Liver (tissue), 9 donors: ENCODE measurements around the gene TOLLIP. TPM values are rescaled to one million over a fixed set of nuclear protein-coding genes. Genes with fewer than 3 reads are reported as not detected.

Source experiments
- DNase-seq: peaks from one replicate; pipeline ENCODE4 v3.0.0-alpha.2; 2017; ENCODE audit warnings: low spot score
- H3K27ac ChIP-seq, 2 donors: one replicate each; pipeline ENCODE4 v1.7.0; 2013; ENCODE audit warnings: inconsistent platforms in 2 of 2, low read length in 2 of 2, control low read depth in 1 of 2, low read depth in 1 of 2, mild to moderate bottlenecking in 1 of 2
- H3K27me3 ChIP-seq, 4 donors: one replicate each; pipeline versions ENCODE4 v1.6.1 to v1.7.0; 2013; ENCODE audit warnings: low read length in 3 of 4, inconsistent platforms in 1 of 4, mild to moderate bottlenecking in 1 of 4, moderate library complexity in 1 of 4; ENCODE audit not compliant: control insufficient read depth in 4 of 4, insufficient read depth in 4 of 4
- H3K36me3 ChIP-seq, 4 donors: one replicate each; pipeline versions ENCODE4 v1.6.1 to v1.7.0; 2013; ENCODE audit warnings: low read length in 3 of 4, mild to moderate bottlenecking in 3 of 4, low read depth in 1 of 4, moderate library complexity in 1 of 4; ENCODE audit not compliant: control insufficient read depth in 4 of 4, insufficient read depth in 3 of 4
- H3K4me1 ChIP-seq, 4 donors: one replicate each; pipeline versions ENCODE4 v1.6.1 to v1.7.0; 2013; ENCODE audit warnings: low read length in 3 of 4, mild to moderate bottlenecking in 3 of 4, moderate library complexity in 1 of 4; ENCODE audit not compliant: control insufficient read depth in 4 of 4, insufficient read depth in 4 of 4
- H3K4me3 ChIP-seq, 3 donors: one replicate each; pipeline versions ENCODE4 v1.6.1 to v1.7.0; 2013; ENCODE audit warnings: low read length in 3 of 3, control low read depth in 1 of 3, low read depth in 1 of 3, mild to moderate bottlenecking in 1 of 3
- H3K9ac ChIP-seq, 2 donors: one replicate each; pipeline ENCODE4 v1.7.0; 2013; ENCODE audit warnings: low read length in 2 of 2, mild to moderate bottlenecking in 2 of 2, moderate library complexity in 2 of 2, control low read depth in 1 of 2, low read depth in 1 of 2
- H3K9me3 ChIP-seq, 4 donors: one replicate each; pipeline versions ENCODE4 v1.6.1 to v1.7.0; 2013; ENCODE audit warnings: low read length in 3 of 4; ENCODE audit not compliant: control insufficient read depth in 4 of 4
- ATF3 ChIP-seq: IDR thresholded peaks from 2 replicates; pipeline ENCODE4 v1.6.1; 2016; ENCODE audit warnings: antibody characterized with exemption
- EGR1 ChIP-seq, 2 donors: IDR thresholded peaks; 2 replicates each; pipeline ENCODE4 v1.6.1; 2016 to 2018; ENCODE audit warnings: antibody characterized with exemption in 2 of 2, low read depth in 2 of 2
- FOXA1 ChIP-seq: IDR thresholded peaks from 2 replicates; pipeline ENCODE4 v1.6.1; 2016; ENCODE audit warnings: antibody characterized with exemption
- FOXA2 ChIP-seq: IDR thresholded peaks from 2 replicates; pipeline ENCODE4 v1.6.1; 2016; ENCODE audit warnings: antibody characterized with exemption
- GABPA ChIP-seq, 2 donors: IDR thresholded peaks in 1 of 2; conservative IDR thresholded peaks in 1 of 2; 2 replicates each; pipeline ENCODE4 v1.6.1; 2016; ENCODE audit warnings: antibody characterized with exemption in 2 of 2, mild to moderate bottlenecking in 1 of 2, moderate library complexity in 1 of 2
- HNF4A ChIP-seq, 2 donors: conservative IDR thresholded peaks; 2 replicates each; pipeline ENCODE4 v1.6.1; 2016; ENCODE audit warnings: antibody characterized with exemption in 2 of 2, mild to moderate bottlenecking in 2 of 2
- HNF4G ChIP-seq: IDR thresholded peaks from 2 replicates; pipeline ENCODE4 v1.6.1; 2016; ENCODE audit warnings: antibody characterized with exemption
- JUND ChIP-seq, 2 donors: IDR thresholded peaks; 2 replicates each; pipeline ENCODE4 v1.6.1; 2016; ENCODE audit warnings: antibody characterized with exemption in 2 of 2
- MAX ChIP-seq: IDR thresholded peaks from 2 replicates; pipeline ENCODE4 v1.6.1; 2016; ENCODE audit warnings: antibody characterized with exemption
- NR2F2 ChIP-seq: IDR thresholded peaks from 2 replicates; pipeline ENCODE4 v1.6.1; 2016; ENCODE audit warnings: antibody characterized with exemption
- RAD21 ChIP-seq, 2 donors: IDR thresholded peaks; 2 replicates each; pipeline ENCODE4 v1.6.1; 2016; ENCODE audit warnings: antibody characterized with exemption in 2 of 2, mild to moderate bottlenecking in 2 of 2
- REST ChIP-seq: IDR thresholded peaks from 2 replicates; pipeline ENCODE4 v1.6.1; 2016; ENCODE audit warnings: antibody characterized with exemption, mild to moderate bottlenecking
- SP1 ChIP-seq: IDR thresholded peaks from 2 replicates; pipeline ENCODE4 v1.6.1; 2018; ENCODE audit warnings: antibody characterized with exemption, mild to moderate bottlenecking
- TAF1 ChIP-seq: conservative IDR thresholded peaks from 2 replicates; pipeline ENCODE4 v1.6.1; 2016; ENCODE audit warnings: antibody characterized with exemption, mild to moderate bottlenecking
- YY1 ChIP-seq: IDR thresholded peaks from 2 replicates; pipeline ENCODE4 v1.6.1; 2016; ENCODE audit warnings: antibody characterized with exemption, mild to moderate bottlenecking
- WGBS: extraction: QIAGEN DNeasy Blood & Tissue Kit; methylation state at CpG from one replicate; pipeline ENCODE4 v1.1.7; 2013; 5-methylcytosine and 5-hydroxymethylcytosine counted together
- polyA plus RNA-seq, 2 donors: library from polyadenylated mRNA; stranded (reverse) in 1 of 2; unstranded in 1 of 2; fragments of 200-250 nt in 1 of 2; fragments of >200 nt in 1 of 2; fragmentation: Nextera tagmentation in 1 of 2; extraction: Ambion mirVana in 1 of 2; gene quantifications; one replicate each; pipeline versions ENCODE4 v1.2.1 to v1.2.3, GENCODE V29; 2013 to 2015
- total RNA-seq, 2 donors: library from RNA; depleted of rRNA; stranded (reverse); fragments of >200 nt; gene quantifications; one replicate each; pipeline ENCODE4 v1.2.3, GENCODE V29; 2014
- TF ChIP-seq, protein P1 (sequence below): IDR thresholded peaks from 2 replicates; pipeline ENCODE4 v1.6.1; 2016; ENCODE audit warnings: antibody characterized with exemption
- TF ChIP-seq, protein P2 (sequence below): fragments of 150-350 bp; IDR thresholded peaks from 2 replicates; pipeline ENCODE4 v1.5.1; 2017; ENCODE audit warnings: improper control_type of control experiment, low read depth, low read length; ENCODE audit not compliant: missing input control
- donor health status: healthy.
- donor health status: healthy.
- donor health status: healthy.
- donor health status: healthy.
- donor health status: healthy.

TOLLIP gene
- total and polyA plus RNA-seq, 4 donors = 27.5 to 102 (median 72.9) TPM

GRCh38 chr11:1228921-1229451 is 80.4 kb downstream of the TOLLIP start:
- H3K27me3 ChIP-seq = no peaks in the 10 kb centered on the region
- H3K9ac ChIP-seq = no peak overlapping the region
- WGBS = 75% methylated on average over 18 of the region's 18 CpGs
- H3K27ac ChIP-seq = no peak overlapping the region
- no peaks in the 10 kb centered on the region for H3K4me1 ChIP-seq
- no peaks in the 10 kb centered on the region for H3K36me3 ChIP-seq
- TF ChIP-seq HNF4G = no peak
- TF ChIP-seq MAX = no peak
- no peak for TF ChIP-seq RAD21 (IDR thresholded peaks at IDR 0.05)
- TF ChIP-seq SP1 = no peak
- TF ChIP-seq GABPA (IDR thresholded peaks at IDR 0.05 in 1 of 2, conservative IDR thresholded peaks at IDR 0.05 in 1 of 2) = no peak
- no peak for TF ChIP-seq TAF1
- TF ChIP-seq FOXA1 = no peak
- no peak for TF ChIP-seq FOXA2
- TF ChIP-seq YY1 = no peak
- TF ChIP-seq, protein P1, sequence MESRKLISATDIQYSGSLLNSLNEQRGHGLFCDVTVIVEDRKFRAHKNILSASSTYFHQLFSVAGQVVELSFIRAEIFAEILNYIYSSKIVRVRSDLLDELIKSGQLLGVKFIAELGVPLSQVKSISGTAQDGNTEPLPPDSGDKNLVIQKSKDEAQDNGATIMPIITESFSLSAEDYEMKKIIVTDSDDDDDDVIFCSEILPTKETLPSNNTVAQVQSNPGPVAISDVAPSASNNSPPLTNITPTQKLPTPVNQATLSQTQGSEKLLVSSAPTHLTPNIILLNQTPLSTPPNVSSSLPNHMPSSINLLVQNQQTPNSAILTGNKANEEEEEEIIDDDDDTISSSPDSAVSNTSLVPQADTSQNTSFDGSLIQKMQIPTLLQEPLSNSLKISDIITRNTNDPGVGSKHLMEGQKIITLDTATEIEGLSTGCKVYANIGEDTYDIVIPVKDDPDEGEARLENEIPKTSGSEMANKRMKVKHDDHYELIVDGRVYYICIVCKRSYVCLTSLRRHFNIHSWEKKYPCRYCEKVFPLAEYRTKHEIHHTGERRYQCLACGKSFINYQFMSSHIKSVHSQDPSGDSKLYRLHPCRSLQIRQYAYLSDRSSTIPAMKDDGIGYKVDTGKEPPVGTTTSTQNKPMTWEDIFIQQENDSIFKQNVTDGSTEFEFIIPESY = no peak
- no peak for TF ChIP-seq JUND (IDR thresholded peaks at IDR 0.05)
- TF ChIP-seq, protein P2, sequence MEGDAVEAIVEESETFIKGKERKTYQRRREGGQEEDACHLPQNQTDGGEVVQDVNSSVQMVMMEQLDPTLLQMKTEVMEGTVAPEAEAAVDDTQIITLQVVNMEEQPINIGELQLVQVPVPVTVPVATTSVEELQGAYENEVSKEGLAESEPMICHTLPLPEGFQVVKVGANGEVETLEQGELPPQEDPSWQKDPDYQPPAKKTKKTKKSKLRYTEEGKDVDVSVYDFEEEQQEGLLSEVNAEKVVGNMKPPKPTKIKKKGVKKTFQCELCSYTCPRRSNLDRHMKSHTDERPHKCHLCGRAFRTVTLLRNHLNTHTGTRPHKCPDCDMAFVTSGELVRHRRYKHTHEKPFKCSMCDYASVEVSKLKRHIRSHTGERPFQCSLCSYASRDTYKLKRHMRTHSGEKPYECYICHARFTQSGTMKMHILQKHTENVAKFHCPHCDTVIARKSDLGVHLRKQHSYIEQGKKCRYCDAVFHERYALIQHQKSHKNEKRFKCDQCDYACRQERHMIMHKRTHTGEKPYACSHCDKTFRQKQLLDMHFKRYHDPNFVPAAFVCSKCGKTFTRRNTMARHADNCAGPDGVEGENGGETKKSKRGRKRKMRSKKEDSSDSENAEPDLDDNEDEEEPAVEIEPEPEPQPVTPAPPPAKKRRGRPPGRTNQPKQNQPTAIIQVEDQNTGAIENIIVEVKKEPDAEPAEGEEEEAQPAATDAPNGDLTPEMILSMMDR = no peak
- no peak for DNase-seq
- no peak overlapping the region for H3K4me3 ChIP-seq
- no peaks in the 10 kb centered on the region for H3K9me3 ChIP-seq

DNA sequence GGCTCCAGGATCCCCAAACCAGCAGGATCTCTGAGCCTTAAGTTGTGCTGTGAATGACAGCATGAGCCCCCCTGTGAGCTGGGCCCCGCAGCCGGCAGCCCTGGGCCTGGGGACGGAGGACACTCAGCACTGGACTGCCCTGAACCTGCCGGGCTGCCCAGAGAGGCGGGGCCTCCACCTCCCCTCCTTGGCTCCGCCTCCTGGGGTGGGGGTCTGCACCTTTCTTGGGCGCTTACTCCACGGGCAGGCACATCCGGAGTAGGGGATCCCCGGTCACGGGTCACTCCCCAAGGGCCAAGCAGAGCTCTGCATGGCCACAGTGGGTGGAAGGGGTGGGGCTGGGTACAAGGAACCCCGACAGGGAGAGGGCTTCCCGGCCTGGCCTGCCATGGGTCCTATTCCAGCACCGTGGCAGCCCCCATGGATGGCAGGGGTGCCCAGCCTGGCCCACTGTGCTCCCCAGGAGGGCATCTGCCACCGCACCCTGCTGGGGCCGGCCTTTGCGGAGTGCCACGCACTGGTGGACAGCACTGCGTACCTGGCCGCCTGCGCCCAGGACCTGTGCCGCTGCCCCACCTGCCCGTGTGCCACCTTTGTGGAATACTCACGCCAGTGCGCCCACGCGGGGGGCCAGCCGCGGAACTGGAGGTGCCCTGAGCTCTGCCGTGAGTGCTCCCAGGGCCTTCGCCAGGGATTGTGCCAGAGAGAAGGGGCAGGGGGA is 81.2 kb downstream of the TOLLIP start:
- Histone ChIP-seq H3K27ac (no peak overlapping the region), H3K4me1 (no peaks in the 10 kb centered on the region), H3K9ac (no peak overlapping the region), H3K9me3 (no peaks in the 10 kb centered on the region), H3K27me3 (no peaks in the 10 kb centered on the region), H3K36me3 (no peaks in the 10 kb centered on the region), H3K4me3 (no peak overlapping the region)
- WGBS = 78% methylated on average over 31 of the region's 31 CpGs
- TF ChIP-seq HNF4A (conservative IDR thresholded peaks at IDR 0.05) = no peak
- TF ChIP-seq SP1 = no peak
- TF ChIP-seq HNF4G = no peak
- TF ChIP-seq YY1 = no peak
- TF ChIP-seq EGR1 (IDR thresholded peaks at IDR 0.05; ENCODE audit: low read depth in 2 of 2) = no peak
- no peak for TF ChIP-seq JUND (IDR thresholded peaks at IDR 0.05)
- no peak for TF ChIP-seq NR2F2
- TF ChIP-seq REST = no peak
- no peak for TF ChIP-seq FOXA1
- TF ChIP-seq ATF3 = no peak
- TF ChIP-seq RAD21 (IDR thresholded peaks at IDR 0.05) = no peak
- TF ChIP-seq FOXA2 = no peak
- TF ChIP-seq GABPA (IDR thresholded peaks at IDR 0.05 in 1 of 2, conservative IDR thresholded peaks at IDR 0.05 in 1 of 2) = no peak
- TF ChIP-seq, protein P2 = no peak
- TF ChIP-seq TAF1 = no peak
- DNase-seq = no peak
